ENCODE measurements around the gene KCNIP2. TPM values are rescaled to one million over a fixed set of nuclear protein-coding genes. Genes with fewer than 3 reads are reported as not detected.
A peak's percentile ranks its signal among the peaks of the same experiment; 100 is the strongest.

The KCNIP2 gene
- total and polyA plus RNA-seq, 2 donors (not counting 3 experiments of a cell fraction or from before 2014, with no cell fraction given) = 0.36 to 2.2 TPM

GRCh38 chr10:101867931-101868330 lies 24.3 kb upstream of the KCNIP2 start:
- CTCF ChIA-PET = no interaction called here
- TF ChIP-seq JUN (IDR thresholded peaks at IDR 0.05; ENCODE audit: borderline replicate concordance, insufficient read depth, insufficient read length, low read depth) (no peak), MYC (IDR thresholded peaks at IDR 0.05; ENCODE audit: low read depth, low read length) (no peak), POLR2AphosphoS5 (IDR thresholded peaks at IDR 0.05; ENCODE audit: insufficient read depth, low read depth, low read length) (no peak), MAX (IDR thresholded peaks at IDR 0.05; ENCODE audit: insufficient read depth, insufficient read length) (no peak), EZH2 (IDR thresholded peaks at IDR 0.05; ENCODE audit: borderline replicate concordance, low read depth, low read length, severe bottlenecking) (no peak), GATA2 (IDR thresholded peaks at IDR 0.05; ENCODE audit: insufficient read depth, insufficient read length, low read depth, low read length) (no peak), FOS (IDR thresholded peaks at IDR 0.05; ENCODE audit: borderline replicate concordance, insufficient read depth, low read length) (no peak), CTCF (IDR thresholded peaks at IDR 0.05; ENCODE audit: extremely low read depth in 1 of 2, insufficient read depth in 1 of 2, low read depth in 1 of 2, low read length in 2 of 2) (no peak), POLR2A (IDR thresholded peaks at IDR 0.05; ENCODE audit: low read depth, low read length) (no peak)
- dilution Hi-C loops (cut with MboI; ENCODE audit: extremely low pct_ligation_motif_present, low sequenced_read_pairs) = no loop called here

More at GRCh38 chr10:101867931-101868330, 24.3 kb upstream of the KCNIP2 start:
- peak; percentile 37 for FAIRE-seq
- Histone ChIP-seq H3K27me3 (ENCODE audit: control insufficient read depth in 2 of 2, insufficient read depth in 2 of 2, low read length in 2 of 2) (no peaks in the 10 kb centered on the region), H3K4me1 (ENCODE audit: control insufficient read depth, extremely low read depth, insufficient read depth, low read length) (no peaks in the 10 kb centered on the region), H4K20me1 (replicated peaks; ENCODE audit: control insufficient read depth, extremely low read depth, insufficient read depth, low read length) (no peaks in the 10 kb centered on the region), H3K9me3 (replicated peaks; ENCODE audit: control insufficient read depth, insufficient read depth, low read length) (no peaks in the 10 kb centered on the region), H2AFZ (ENCODE audit: low read depth, low read length) (no peak overlapping the region), H3K27ac (ENCODE audit: insufficient read depth, low read depth, low read length) (no peak overlapping the region), H3K4me3 (replicated peaks in 1 of 3; ENCODE audit: insufficient read depth in 1 of 3, low read depth in 1 of 3, low read length in 3 of 3) (no peak overlapping the region), H3K79me2 (ENCODE audit: control insufficient read depth, insufficient read depth, low read length) (no peaks in the 10 kb centered on the region), H3K4me2 (ENCODE audit: insufficient read depth, low read length) (no peak overlapping the region), H3K9me1 (replicated peaks; ENCODE audit: control insufficient read depth, extremely low read depth, insufficient read depth, low read length) (no peaks in the 10 kb centered on the region), H3K36me3 (ENCODE audit: control insufficient read depth in 2 of 2, extremely low read depth in 1 of 2, insufficient read depth in 2 of 2, low read length in 2 of 2) (no peaks in the 10 kb centered on the region), H3K9ac (replicated peaks; ENCODE audit: extremely low read depth, insufficient read depth, low read length) (no peak overlapping the region)
- no peak for DNase-seq (ENCODE audit: low read depth, low spot score)
- POLR2A ChIA-PET = no interaction called here
- intact Hi-C loops (cut with micrococcal nuclease) = no loop called here
- BruUV-seq (replicated peaks) = no TSS peak

Measured in endothelial cell of umbilical vein (primary cell).